Measurements from ENCODE around the gene KLHL28.
"Not testable (repeated sequence)": the region's sequence is repeated elsewhere in the genome, so short reads cannot be mapped to it uniquely, and the experiment has no call there.

The KLHL28 gene

GRCh38 chr14:44893535-44893934, 68.2 kb downstream of the KLHL28 start:
- TF ChIP-seq EZH2phosphoT487 (conservative IDR thresholded peaks at IDR 0.05; ENCODE audit: low read length) = no peak
- no peak for TF ChIP-seq CTCF (IDR thresholded peaks at IDR 0.05; ENCODE audit: insufficient read depth, low read length, poor library complexity, severe bottlenecking)
- H3K9me2 ChIP-seq (replicated peaks; ENCODE audit: insufficient read depth, low read length) = no peaks in the 10 kb centered on the region
- H3K79me2 ChIP-seq (ENCODE audit: insufficient read depth, low read length) = no peaks in the 10 kb centered on the region
- H3K27ac ChIP-seq (ENCODE audit: low read depth, low read length) = no peak overlapping the region
- H3K9ac ChIP-seq (ENCODE audit: low read length) = no peak overlapping the region
- no peaks in the 10 kb centered on the region for H3K9me3 ChIP-seq (ENCODE audit: insufficient read depth, low read length)
- H3F3A ChIP-seq (ENCODE audit: insufficient read depth) = peaks cover 8% of the 10 kb centered on the region; the same call in 1 of the 2 replicates
- no peaks in the 10 kb centered on the region for H3K27me3 ChIP-seq (ENCODE audit: low read length)
- H3K4me3 ChIP-seq (ENCODE audit: insufficient read depth, low read length, poor library complexity, severe bottlenecking) = no peak overlapping the region
- H3K4me2 ChIP-seq (ENCODE audit: low read depth, low read length, poor library complexity, severe bottlenecking) = no peak overlapping the region
- no peak overlapping the region for H2AFZ ChIP-seq (ENCODE audit: low read depth, low read length, severe bottlenecking)
- H3K36me3 ChIP-seq (ENCODE audit: low read length) = no peaks in the 10 kb centered on the region
- no peaks in the 10 kb centered on the region for H4K20me1 ChIP-seq (ENCODE audit: low read depth, low read length)

- not testable (repeated sequence) for H3K27ac ChIP-seq (ENCODE audit: low read depth, low read length)
Measured at GRCh38 chr14:44891726-44892372, 69.9 kb downstream of the KLHL28 start.

GRCh38 chr14:44889595-44890471, 71.9 kb downstream of the KLHL28 start:
- Histone ChIP-seq H3K36me3 (ENCODE audit: low read length) (no peaks in the 10 kb centered on the region), H3K79me2 (ENCODE audit: insufficient read depth, low read length) (no peaks in the 10 kb centered on the region), H3K27ac (ENCODE audit: low read depth, low read length) (no peak overlapping the region), H3K9me3 (ENCODE audit: insufficient read depth, low read length) (no peaks in the 10 kb centered on the region), H3K9ac (ENCODE audit: low read length) (no peak overlapping the region), H3K27me3 (ENCODE audit: low read length) (no peaks in the 10 kb centered on the region), H2AFZ (ENCODE audit: low read depth, low read length, severe bottlenecking) (no peak overlapping the region), H3K4me3 (ENCODE audit: insufficient read depth, low read length, poor library complexity, severe bottlenecking) (no peak overlapping the region), H4K20me1 (ENCODE audit: low read depth, low read length) (no peaks in the 10 kb centered on the region), H3K9me2 (replicated peaks; ENCODE audit: insufficient read depth, low read length) (no peaks in the 10 kb centered on the region; the same call in 1 of the 2 replicates), H3K4me2 (ENCODE audit: low read depth, low read length, poor library complexity, severe bottlenecking) (no peak overlapping the region), H3F3A (ENCODE audit: insufficient read depth) (no peaks in the 10 kb centered on the region)
- no peak for TF ChIP-seq EZH2phosphoT487 (conservative IDR thresholded peaks at IDR 0.05; ENCODE audit: low read length)
- no peak for TF ChIP-seq CTCF (IDR thresholded peaks at IDR 0.05; ENCODE audit: insufficient read depth, low read length, poor library complexity, severe bottlenecking)

More at GRCh38 chr14:44891726-44892372, 69.9 kb downstream of the KLHL28 start:
- H3K79me2 ChIP-seq (ENCODE audit: insufficient read depth, low read length); H3K4me3 ChIP-seq (ENCODE audit: insufficient read depth, low read length, poor library complexity, severe bottlenecking); H3K9me2 ChIP-seq (replicated peaks; ENCODE audit: insufficient read depth, low read length); H3K27me3 ChIP-seq (ENCODE audit: low read length); H4K20me1 ChIP-seq (ENCODE audit: low read depth, low read length); H2AFZ ChIP-seq (ENCODE audit: low read depth, low read length, severe bottlenecking); H3F3A ChIP-seq (ENCODE audit: insufficient read depth); H3K4me2 ChIP-seq (ENCODE audit: low read depth, low read length, poor library complexity, severe bottlenecking); H3K9me3 ChIP-seq (ENCODE audit: insufficient read depth, low read length); H3K9ac ChIP-seq (ENCODE audit: low read length); H3K36me3 ChIP-seq (ENCODE audit: low read length): not testable (repeated sequence)

GRCh38 chr14:44887596-44887955, 74.2 kb downstream of the KLHL28 start:
- Histone ChIP-seq H3K9me3 (ENCODE audit: insufficient read depth, low read length) (peaks cover 3% of the 10 kb centered on the region; the same call in 1 of the 2 replicates), H3K9ac (ENCODE audit: low read length) (no peak overlapping the region), H3K79me2 (ENCODE audit: insufficient read depth, low read length) (no peaks in the 10 kb centered on the region), H3K9me2 (replicated peaks; ENCODE audit: insufficient read depth, low read length) (no peaks in the 10 kb centered on the region; the same call in 1 of the 2 replicates), H4K20me1 (ENCODE audit: low read depth, low read length) (no peaks in the 10 kb centered on the region), H3K4me2 (ENCODE audit: low read depth, low read length, poor library complexity, severe bottlenecking) (no peak overlapping the region), H3K4me3 (ENCODE audit: insufficient read depth, low read length, poor library complexity, severe bottlenecking) (no peak overlapping the region), H3K27me3 (ENCODE audit: low read length) (no peaks in the 10 kb centered on the region), H3K27ac (ENCODE audit: low read depth, low read length) (no peak overlapping the region), H3K36me3 (ENCODE audit: low read length) (no peaks in the 10 kb centered on the region), H3F3A (ENCODE audit: insufficient read depth) (no peaks in the 10 kb centered on the region), H2AFZ (ENCODE audit: low read depth, low read length, severe bottlenecking) (no peak overlapping the region)
- TF ChIP-seq CTCF (IDR thresholded peaks at IDR 0.05; ENCODE audit: insufficient read depth, low read length, poor library complexity, severe bottlenecking) (no peak), EZH2phosphoT487 (conservative IDR thresholded peaks at IDR 0.05; ENCODE audit: low read length) (no peak)
